ENCODE measurements around the gene LAMB4. TPM values are rescaled to one million over a fixed set of nuclear protein-coding genes. Genes with fewer than 3 reads are reported as not detected.

LAMB4 gene
- total RNA-seq, 4 donors from 2014 or later: 0.04 to 0.33 TPM; not detected in 2

- no peak overlapping the region for H3K27ac ChIP-seq
- TF ChIP-seq, protein P1, sequence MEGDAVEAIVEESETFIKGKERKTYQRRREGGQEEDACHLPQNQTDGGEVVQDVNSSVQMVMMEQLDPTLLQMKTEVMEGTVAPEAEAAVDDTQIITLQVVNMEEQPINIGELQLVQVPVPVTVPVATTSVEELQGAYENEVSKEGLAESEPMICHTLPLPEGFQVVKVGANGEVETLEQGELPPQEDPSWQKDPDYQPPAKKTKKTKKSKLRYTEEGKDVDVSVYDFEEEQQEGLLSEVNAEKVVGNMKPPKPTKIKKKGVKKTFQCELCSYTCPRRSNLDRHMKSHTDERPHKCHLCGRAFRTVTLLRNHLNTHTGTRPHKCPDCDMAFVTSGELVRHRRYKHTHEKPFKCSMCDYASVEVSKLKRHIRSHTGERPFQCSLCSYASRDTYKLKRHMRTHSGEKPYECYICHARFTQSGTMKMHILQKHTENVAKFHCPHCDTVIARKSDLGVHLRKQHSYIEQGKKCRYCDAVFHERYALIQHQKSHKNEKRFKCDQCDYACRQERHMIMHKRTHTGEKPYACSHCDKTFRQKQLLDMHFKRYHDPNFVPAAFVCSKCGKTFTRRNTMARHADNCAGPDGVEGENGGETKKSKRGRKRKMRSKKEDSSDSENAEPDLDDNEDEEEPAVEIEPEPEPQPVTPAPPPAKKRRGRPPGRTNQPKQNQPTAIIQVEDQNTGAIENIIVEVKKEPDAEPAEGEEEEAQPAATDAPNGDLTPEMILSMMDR (IDR thresholded peaks at IDR 0.05 in 4 of 5, conservative IDR thresholded peaks at IDR 0.05 in 1 of 5): no peak
- no peak for TF ChIP-seq POLR2A (IDR thresholded peaks at IDR 0.05)
- ATAC-seq (no peak), DNase-seq (no peak)
- intact Hi-C loops (cut with DNase I; ENCODE audit: low total_unique reads): no loop called here
- in situ Hi-C loops (cut with MboI; ENCODE audit: low sequenced_read_pairs in 4 of 4): no loop called here
- no peaks in the 10 kb centered on the region for H3K9me3 ChIP-seq
- H3K27me3 ChIP-seq: no peaks in the 10 kb centered on the region
- H3K4me1 ChIP-seq: no peaks in the 10 kb centered on the region
- H3K36me3 ChIP-seq: no peaks in the 10 kb centered on the region
- H3K4me3 ChIP-seq: no peak overlapping the region
Measured at GRCh38 chr7:108103558-108104298, 26.4 kb downstream of the LAMB4 start.

DNA sequence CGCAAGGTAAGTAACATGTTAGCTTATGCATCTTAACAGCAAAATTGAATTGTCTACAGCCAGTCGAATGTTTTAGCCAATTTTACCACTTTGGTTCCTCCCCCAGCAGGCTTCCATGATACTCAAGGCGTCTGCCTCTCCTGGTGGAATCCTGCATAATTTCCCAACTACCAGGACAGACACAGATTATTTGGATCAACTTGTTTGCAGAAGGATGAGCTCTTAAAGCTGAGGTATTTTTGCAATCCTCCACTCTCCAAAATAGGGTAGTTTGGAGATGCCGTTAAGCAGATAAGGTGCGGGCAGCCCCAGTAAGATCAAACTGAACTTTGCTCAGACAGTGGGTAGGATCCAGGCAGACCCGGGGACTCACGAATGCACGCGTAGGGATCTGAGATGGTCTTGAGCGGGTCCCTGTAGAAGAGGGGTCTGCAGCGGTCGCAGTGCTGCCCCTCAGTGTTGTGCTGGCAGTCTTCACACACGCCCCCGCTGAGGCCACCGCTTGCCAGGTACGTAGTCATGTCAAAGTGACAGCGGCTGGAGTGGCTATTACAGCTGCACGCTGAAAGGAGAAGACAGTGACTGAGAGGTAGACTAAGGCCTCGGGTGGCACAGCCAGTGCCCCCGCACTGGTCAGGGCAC, 27.4 kb downstream of the LAMB4 start:
- ATAC-seq (no peak), DNase-seq (no peak)
- intact Hi-C loops (cut with DNase I; ENCODE audit: low total_unique reads) (no loop called here), in situ Hi-C loops (cut with MboI; ENCODE audit: low sequenced_read_pairs in 4 of 4) (no loop called here)
- Histone ChIP-seq H3K36me3 (no peaks in the 10 kb centered on the region), H3K27me3 (no peaks in the 10 kb centered on the region), H3K4me1 (no peaks in the 10 kb centered on the region), H3K27ac (no peak overlapping the region), H3K9me3 (no peaks in the 10 kb centered on the region), H3K4me3 (no peak overlapping the region)
- TF ChIP-seq POLR2A (IDR thresholded peaks at IDR 0.05): no peak
- TF ChIP-seq, protein P1 (IDR thresholded peaks at IDR 0.05 in 4 of 5, conservative IDR thresholded peaks at IDR 0.05 in 1 of 5): no peak

- Histone ChIP-seq H3K36me3 (no peaks in the 10 kb centered on the region), H3K4me3 (no peak overlapping the region), H3K4me1 (no peaks in the 10 kb centered on the region), H3K9me3 (no peaks in the 10 kb centered on the region), H3K27ac (no peak overlapping the region), H3K27me3 (no peaks in the 10 kb centered on the region)
- ATAC-seq (no peak), DNase-seq (no peak)
- TF ChIP-seq POLR2A (IDR thresholded peaks at IDR 0.05): no peak
- TF ChIP-seq, protein P1 (IDR thresholded peaks at IDR 0.05 in 4 of 5, conservative IDR thresholded peaks at IDR 0.05 in 1 of 5): no peak
- in situ Hi-C loops (cut with MboI; ENCODE audit: low sequenced_read_pairs in 4 of 4): no loop called here
- intact Hi-C loops (cut with DNase I; ENCODE audit: low total_unique reads): no loop called here
Measured at GRCh38 chr7:108101759-108102158, 28.4 kb downstream of the LAMB4 start.

GRCh38 chr7:108099713-108100112, 30.4 kb downstream of the LAMB4 start:
- Histone ChIP-seq H3K9me3 (no peaks in the 10 kb centered on the region), H3K27me3 (no peaks in the 10 kb centered on the region), H3K4me3 (no peak overlapping the region), H3K36me3 (no peaks in the 10 kb centered on the region), H3K27ac (no peak overlapping the region), H3K4me1 (no peaks in the 10 kb centered on the region)
- in situ Hi-C loops (cut with MboI; ENCODE audit: low sequenced_read_pairs in 4 of 4): no loop called here
- no peak for DNase-seq
- intact Hi-C loops (cut with DNase I; ENCODE audit: low total_unique reads): no loop called here
- TF ChIP-seq POLR2A (IDR thresholded peaks at IDR 0.05): no peak
- TF ChIP-seq, protein P1 (IDR thresholded peaks at IDR 0.05 in 4 of 5, conservative IDR thresholded peaks at IDR 0.05 in 1 of 5): no peak
- ATAC-seq: no peak
